HG03175 (cell line): ENCODE data around the gene DTX1.

Source experiments
- ATAC-seq: cut with Tn5 transposase; IDR thresholded peaks from one replicate; pipeline ENCODE4 v1.9.1; 2021; ENCODE audit warnings: mild to moderate bottlenecking, moderate library complexity; ENCODE audit not compliant: unreplicated experiment

Gene DTX1

GRCh38 chr12:113070117-113070906, 13.8 kb downstream of the DTX1 start:
- no peak for ATAC-seq

- no peak for ATAC-seq
Observed at GRCh38 chr12:113071135-113072112, 14.9 kb downstream of the DTX1 start.

- no peak for ATAC-seq
Observed at GRCh38 chr12:113072136-113072535, 15.6 kb downstream of the DTX1 start.

- ATAC-seq = no peak
Observed at GRCh38 chr12:113073586-113073985, 17.1 kb downstream of the DTX1 start.

GRCh38 chr12:113075137-113075683, 18.7 kb downstream of the DTX1 start:
- ATAC-seq = peak; percentile 90

GRCh38 chr12:113077057-113077858, 20.7 kb downstream of the DTX1 start:
- no peak for ATAC-seq

GRCh38 chr12:113077859-113078255, 21.3 kb downstream of the DTX1 start:
- no peak for ATAC-seq

GRCh38 chr12:113081873-113082272, 25.3 kb downstream of the DTX1 start:
- no peak for ATAC-seq

GRCh38 chr12:113082486-113083148, 26.1 kb downstream of the DTX1 start:
- ATAC-seq = peak; percentile 75

GRCh38 chr12:113083863-113084435, 27.4 kb downstream of the DTX1 start:
- ATAC-seq = no peak

GRCh38 chr12:113086249-113087164, 30.0 kb downstream of the DTX1 start:
- peak; percentile 30 for ATAC-seq

GRCh38 chr12:113087193-113087592, 30.7 kb downstream of the DTX1 start:
- ATAC-seq = no peak

- no peak for ATAC-seq
Observed at GRCh38 chr12:113088037-113088436, 31.5 kb downstream of the DTX1 start.

GRCh38 chr12:113088971-113089756, 32.6 kb downstream of the DTX1 start:
- no peak for ATAC-seq

- ATAC-seq = no peak
Observed at GRCh38 chr12:113089839-113090238, 33.3 kb downstream of the DTX1 start.

- ATAC-seq = no peak
Observed at GRCh38 chr12:113090740-113091139, 34.2 kb downstream of the DTX1 start.

GRCh38 chr12:113091506-113091905, 35.0 kb downstream of the DTX1 start:
- no peak for ATAC-seq
